ENCODE measurements around the gene LENG9.
"Not testable (repeated sequence)": the region's sequence is repeated elsewhere in the genome, so short reads cannot be mapped to it uniquely, and the experiment has no call there.

LENG9 gene

DNA sequence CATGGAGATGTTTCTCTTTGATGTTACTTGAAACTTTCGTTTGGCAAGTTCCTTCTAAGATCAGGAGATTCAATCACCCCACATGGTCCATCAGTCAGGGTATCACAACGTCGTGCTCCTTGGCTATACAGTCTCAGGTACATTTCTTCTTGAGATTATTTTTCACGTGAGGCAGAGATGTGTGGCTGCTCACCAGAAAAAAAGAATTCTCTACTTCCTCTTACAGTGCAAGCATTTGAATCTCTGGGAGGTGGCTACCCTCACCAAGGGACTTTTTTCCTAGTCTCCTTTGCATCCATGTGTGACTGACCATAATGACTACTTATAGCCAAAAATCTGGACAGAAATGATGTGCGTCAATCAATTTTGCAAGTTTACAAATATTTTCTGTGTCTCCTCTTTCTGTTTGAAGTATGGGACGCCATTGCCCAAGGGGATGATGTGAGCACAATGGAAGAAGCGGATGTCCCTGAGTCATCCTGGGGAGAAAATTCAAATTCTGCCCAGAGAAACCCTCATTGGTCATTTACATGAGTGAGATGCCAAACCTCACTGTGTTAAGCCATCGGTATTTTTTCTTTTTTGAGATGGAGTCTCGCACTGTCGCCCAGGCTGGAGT lies 30.5 kb upstream of the LENG9 start:
- TF ChIP-seq, protein P1, sequence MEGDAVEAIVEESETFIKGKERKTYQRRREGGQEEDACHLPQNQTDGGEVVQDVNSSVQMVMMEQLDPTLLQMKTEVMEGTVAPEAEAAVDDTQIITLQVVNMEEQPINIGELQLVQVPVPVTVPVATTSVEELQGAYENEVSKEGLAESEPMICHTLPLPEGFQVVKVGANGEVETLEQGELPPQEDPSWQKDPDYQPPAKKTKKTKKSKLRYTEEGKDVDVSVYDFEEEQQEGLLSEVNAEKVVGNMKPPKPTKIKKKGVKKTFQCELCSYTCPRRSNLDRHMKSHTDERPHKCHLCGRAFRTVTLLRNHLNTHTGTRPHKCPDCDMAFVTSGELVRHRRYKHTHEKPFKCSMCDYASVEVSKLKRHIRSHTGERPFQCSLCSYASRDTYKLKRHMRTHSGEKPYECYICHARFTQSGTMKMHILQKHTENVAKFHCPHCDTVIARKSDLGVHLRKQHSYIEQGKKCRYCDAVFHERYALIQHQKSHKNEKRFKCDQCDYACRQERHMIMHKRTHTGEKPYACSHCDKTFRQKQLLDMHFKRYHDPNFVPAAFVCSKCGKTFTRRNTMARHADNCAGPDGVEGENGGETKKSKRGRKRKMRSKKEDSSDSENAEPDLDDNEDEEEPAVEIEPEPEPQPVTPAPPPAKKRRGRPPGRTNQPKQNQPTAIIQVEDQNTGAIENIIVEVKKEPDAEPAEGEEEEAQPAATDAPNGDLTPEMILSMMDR (conservative IDR thresholded peaks at IDR 0.05) = no peak
- no peak overlapping the region for H3K27ac ChIP-seq

- not testable (repeated sequence) for H3K27ac ChIP-seq
Measured at GRCh38 chr19:54493056-54493455, 29.5 kb upstream of the LENG9 start.

DNA sequence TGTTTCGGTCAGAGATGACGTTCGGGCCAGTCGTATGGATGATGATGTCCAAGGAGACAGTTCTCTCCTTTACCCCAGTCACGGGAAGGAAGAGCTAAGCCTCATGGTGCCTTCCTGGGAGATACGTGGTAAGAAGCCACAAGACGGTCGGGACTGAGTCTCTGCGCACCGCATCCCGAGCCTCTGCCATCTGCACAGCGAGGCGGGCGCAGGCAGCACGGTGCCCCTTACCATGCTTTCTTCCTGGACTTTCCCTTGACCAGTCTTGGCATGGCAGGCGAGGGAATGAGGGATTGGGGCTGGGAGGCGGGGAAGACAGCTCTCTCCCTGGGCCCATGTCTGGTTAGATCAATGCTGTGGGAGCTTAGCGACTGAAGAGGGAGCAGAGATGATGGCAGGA lies 29.0 kb upstream of the LENG9 start:
- H3K27ac ChIP-seq = no peak overlapping the region
- TF ChIP-seq, protein P1 (conservative IDR thresholded peaks at IDR 0.05) = no peak

GRCh38 chr19:54489766-54490165 lies 26.2 kb upstream of the LENG9 start:
- H3K27ac ChIP-seq = no peak overlapping the region
- TF ChIP-seq, protein P1 (conservative IDR thresholded peaks at IDR 0.05) = no peak

- TF ChIP-seq, protein P1 (conservative IDR thresholded peaks at IDR 0.05) = no peak
Measured at GRCh38 chr19:54489341-54489740, 25.8 kb upstream of the LENG9 start.

GRCh38 chr19:54485851-54486250 lies 22.3 kb upstream of the LENG9 start:
- no peak overlapping the region for H3K27ac ChIP-seq
- TF ChIP-seq, protein P1 (conservative IDR thresholded peaks at IDR 0.05) = no peak

More at GRCh38 chr19:54489341-54489740, 25.8 kb upstream of the LENG9 start:
- no peak overlapping the region for H3K27ac ChIP-seq

- TF ChIP-seq, protein P1 (conservative IDR thresholded peaks at IDR 0.05) = no peak
- H3K27ac ChIP-seq = no peak overlapping the region
Measured at GRCh38 chr19:54484451-54484850, 20.9 kb upstream of the LENG9 start.

- TF ChIP-seq, protein P1 (conservative IDR thresholded peaks at IDR 0.05) = no peak
- no peak overlapping the region for H3K27ac ChIP-seq
Measured at GRCh38 chr19:54482889-54483288, 19.3 kb upstream of the LENG9 start.

Data from VCaP (cell line).